GM15510 (cell line): Measurements from ENCODE around the gene TMEM61.

ENCODE experiments used
- POLR2A ChIP-seq: IDR thresholded peaks from 3 replicates; pipeline ENCODE4 v1.6.1; 2011; ENCODE audit warnings: borderline replicate concordance; ENCODE audit not compliant: insufficient read length; ENCODE audit errors: extremely low read depth

Gene TMEM61

DNA sequence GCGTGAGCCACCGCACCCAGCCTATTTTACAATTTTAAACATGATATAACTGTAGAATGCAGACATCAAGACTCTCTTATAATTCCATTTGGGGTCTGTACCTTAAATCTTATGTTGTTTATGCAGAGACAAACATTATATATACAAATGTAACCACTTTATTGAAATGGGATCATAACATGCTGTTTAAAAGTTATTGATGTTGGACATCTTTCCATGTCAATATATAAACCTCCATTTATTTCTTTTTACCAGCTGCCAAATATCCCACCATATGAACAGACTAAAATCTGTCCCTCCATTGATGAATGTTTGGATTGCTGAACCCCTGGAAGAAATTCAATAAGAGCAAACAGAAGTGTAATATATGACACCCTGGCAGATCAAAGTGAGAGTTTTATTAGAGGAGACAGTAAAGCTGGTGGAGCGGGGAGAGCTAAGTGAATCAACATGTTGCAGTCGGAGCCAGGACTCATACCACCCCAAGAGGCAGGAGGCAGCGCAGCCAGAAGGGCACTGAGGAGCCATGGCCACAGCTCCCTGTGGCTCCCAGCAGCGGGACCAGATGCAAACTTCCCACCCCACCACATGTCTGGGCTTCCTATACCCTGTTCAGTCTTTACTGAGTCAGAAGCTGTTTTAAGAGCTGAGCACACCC lies 54.2 kb downstream of the TMEM61 start:
- TF ChIP-seq POLR2A: no peak

GRCh38 chr1:55035904-55036303 lies 55.5 kb downstream of the TMEM61 start:
- TF ChIP-seq POLR2A: no peak

GRCh38 chr1:55037733-55038551 lies 57.5 kb downstream of the TMEM61 start:
- no peak for TF ChIP-seq POLR2A

GRCh38 chr1:55038552-55038838 lies 58.1 kb downstream of the TMEM61 start:
- no peak for TF ChIP-seq POLR2A

DNA sequence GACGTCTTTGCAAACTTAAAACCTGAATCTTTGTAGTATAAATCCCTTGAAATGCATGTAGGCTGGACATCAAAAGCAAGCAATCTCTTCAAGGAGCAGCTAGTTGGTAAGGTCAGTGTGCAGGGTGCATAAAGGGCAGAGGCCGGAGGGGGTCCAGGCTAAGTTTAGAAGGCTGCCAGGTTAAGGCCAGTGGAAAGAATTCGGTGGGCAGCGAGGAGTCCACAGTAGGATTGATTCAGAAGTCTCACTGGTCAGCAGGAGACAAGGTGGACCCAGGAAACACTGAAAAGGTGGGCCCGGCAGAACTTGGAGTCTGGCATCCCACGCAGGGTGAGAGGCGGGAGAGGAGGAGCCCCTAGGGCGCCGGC lies 58.5 kb downstream of the TMEM61 start:
- TF ChIP-seq POLR2A: no peak

DNA sequence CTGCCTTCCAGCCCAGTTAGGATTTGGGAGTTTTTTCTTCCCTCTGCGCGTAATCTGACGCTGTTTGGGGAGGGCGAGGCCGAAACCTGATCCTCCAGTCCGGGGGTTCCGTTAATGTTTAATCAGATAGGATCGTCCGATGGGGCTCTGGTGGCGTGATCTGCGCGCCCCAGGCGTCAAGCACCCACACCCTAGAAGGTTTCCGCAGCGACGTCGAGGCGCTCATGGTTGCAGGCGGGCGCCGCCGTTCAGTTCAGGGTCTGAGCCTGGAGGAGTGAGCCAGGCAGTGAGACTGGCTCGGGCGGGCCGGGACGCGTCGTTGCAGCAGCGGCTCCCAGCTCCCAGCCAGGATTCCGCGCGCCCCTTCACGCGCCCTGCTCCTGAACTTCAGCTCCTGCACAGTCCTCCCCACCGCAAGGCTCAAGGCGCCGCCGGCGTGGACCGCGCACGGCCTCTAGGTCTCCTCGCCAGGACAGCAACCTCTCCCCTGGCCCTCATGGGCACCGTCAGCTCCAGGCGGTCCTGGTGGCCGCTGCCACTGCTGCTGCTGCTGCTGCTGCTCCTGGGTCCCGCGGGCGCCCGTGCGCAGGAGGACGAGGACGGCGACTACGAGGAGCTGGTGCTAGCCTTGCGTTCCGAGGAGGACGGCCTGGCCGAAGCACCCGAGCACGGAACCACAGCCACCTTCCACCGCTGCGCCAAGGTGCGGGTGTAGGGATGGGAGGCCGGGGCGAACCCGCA lies 59.1 kb downstream of the TMEM61 start, which contains the start of gene PCSK9:
TSS of gene PCSK9 (plus strand) at position 207 of the 741 bp plus-strand sequence. CDS start at position 497, 290 bp downstream.
- TF ChIP-seq POLR2A: no peak

DNA sequence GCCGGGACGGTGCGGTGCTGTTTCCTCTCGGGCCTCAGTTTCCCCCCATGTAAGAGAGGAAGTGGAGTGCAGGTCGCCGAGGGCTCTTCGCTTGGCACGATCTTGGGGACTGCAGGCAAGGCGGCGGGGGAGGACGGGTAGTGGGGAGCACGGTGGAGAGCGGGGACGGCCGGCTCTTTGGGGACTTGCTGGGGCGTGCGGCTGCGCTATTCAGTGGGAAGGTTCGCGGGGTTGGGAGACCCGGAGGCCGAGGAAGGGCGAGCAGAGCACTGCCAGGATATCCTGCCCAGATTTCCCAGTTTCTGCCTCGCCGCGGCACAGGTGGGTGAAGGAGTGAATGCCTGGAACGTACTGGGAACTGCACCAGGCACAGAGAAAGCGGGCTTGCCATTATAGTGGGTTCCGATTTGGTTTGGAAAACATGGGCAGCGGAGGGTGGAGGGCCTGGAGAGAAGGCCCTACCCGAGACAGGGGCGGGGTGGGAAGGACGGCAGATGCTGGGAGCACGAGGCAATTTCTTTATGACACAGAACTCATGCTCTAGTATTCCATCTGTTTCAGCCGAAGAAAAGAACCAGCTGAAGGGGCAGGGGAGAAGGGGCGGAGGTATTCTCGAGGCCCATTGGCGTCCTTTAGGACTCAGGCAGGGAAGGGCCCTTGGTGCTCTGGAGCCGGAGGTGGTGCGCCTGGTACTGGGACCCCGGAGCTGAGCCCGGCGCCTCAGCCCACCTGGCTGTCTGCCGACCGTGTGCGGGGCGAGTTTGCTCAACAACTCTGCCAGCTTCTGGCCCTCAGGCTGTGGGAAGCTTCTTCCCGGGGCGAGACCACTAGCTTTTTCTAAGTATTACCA lies 59.9 kb downstream of the TMEM61 start:
- TF ChIP-seq POLR2A: no peak

GRCh38 chr1:55040933-55041494 lies 60.6 kb downstream of the TMEM61 start:
- TF ChIP-seq POLR2A: no peak

DNA sequence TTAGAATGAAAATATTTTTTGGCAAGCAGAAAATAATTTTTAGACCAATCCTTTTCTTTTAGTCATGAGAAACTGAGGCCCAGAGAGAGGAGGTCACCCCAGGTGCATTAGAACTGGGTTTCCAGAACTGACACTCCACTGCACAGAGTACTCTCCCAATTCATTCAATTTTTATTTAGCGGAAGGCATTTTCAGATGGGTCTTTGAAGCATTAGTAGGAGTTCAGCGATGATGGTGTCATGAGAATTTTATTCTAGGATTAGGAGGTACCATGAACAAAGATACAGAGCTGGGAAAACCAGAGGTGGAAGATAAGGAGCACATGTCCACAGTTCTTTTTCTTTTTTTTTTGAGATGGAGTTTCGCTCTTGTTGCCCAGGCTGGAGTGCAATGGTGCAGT lies 61.2 kb downstream of the TMEM61 start:
- TF ChIP-seq POLR2A: no peak
